Umbilical cord (tissue), 2 donors: ENCODE measurements around the gene TAX1BP1. TPM values are rescaled to one million over a fixed set of nuclear protein-coding genes. Genes with fewer than 3 reads are reported as not detected.
A peak's percentile ranks its signal among the peaks of the same experiment; 100 is the strongest.

Experiments
- DNase-seq: peaks from one replicate; pipeline ENCODE4 v3.0.0-alpha.2; 2015; ENCODE audit warnings: low spot score
- total RNA-seq: library from RNA; depleted of rRNA; stranded (reverse); fragments of >200 nt; gene quantifications from one replicate; pipeline ENCODE4 v1.2.3, GENCODE V29; 2014; ENCODE audit warnings: low replicate concordance; ENCODE audit not compliant: insufficient read depth

Gene TAX1BP1
- total RNA-seq, result 82.8 TPM

GRCh38 chr7:27739909-27740448 is at the start of gene TAX1BP1:
TAX1BP1 (plus strand) TSS chr7:27740162; CDS start chr7:27748525, 8,363 bp downstream.
- DNase-seq, result peak; percentile 98

DNA sequence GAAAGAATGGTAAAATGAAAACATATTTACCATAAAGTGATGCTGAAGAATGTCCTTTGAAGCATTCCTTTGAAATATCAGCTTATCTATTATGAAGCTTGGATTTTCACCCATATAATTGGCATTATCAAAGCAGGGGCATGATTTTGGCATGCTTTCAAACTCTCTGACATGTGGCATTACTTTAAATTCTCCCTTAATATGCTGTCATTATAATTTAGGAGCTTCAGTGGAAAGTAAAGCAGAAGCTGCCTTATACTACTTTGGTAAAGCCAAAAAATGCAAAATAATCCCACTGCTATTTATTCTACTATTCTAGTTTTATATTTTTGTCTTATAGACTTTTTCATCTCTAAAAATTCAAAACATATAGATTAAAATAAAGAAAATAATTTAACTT is 49.3 kb upstream of the TAX1BP1 start:
- DNase-seq, result no peak

GRCh38 chr7:27693794-27694193 is 46.2 kb upstream of the TAX1BP1 start:
- DNase-seq, result no peak

GRCh38 chr7:27695096-27695495 is 44.9 kb upstream of the TAX1BP1 start:
- DNase-seq, result no peak

DNA sequence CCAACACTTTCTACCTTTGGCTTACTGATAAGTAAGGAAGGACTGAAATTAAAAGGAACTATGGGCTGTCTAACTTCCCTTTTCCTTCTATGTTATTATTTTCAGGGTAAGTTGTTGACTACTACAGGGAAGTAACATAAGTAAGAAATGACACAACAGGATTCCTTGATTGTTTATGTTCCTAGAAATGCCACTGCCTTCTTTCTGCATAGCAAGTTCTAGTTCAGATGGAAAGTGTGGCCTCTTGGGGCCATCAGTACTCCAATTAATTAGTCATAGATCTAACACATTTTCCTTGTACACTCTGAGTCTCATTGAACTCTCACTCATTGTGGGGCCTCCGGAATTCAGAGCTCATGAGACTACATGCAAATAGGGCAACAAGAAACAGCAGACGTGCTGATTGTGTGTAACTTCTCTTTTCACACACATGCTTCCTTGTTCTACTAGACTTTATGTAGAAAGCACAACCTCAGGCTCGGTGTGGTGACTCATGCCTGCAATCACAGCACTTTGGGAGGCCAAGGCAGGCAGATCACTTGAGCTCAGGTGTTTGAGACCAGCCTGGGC is 42.0 kb upstream of the TAX1BP1 start:
- DNase-seq, result no peak

DNA sequence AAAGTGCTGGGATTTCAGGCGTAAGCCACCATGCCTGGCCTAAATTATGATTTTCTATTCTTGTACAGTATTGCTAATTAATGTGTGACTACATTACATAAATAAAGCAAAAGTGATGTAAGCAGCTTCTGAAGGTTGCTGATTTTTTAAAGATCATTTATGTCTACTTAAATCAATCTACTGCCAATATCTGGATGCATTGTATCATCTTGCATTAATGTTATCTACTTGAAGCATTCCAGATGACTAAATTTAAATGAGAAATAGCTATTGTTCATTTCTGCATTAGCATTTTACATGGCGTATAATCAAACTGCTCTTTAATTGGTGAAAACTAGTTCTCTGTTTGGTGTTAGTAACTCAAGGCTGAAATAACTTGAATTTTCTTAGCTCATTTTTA is 40.2 kb upstream of the TAX1BP1 start:
- no peak for DNase-seq

GRCh38 chr7:27700501-27700900 is 39.5 kb upstream of the TAX1BP1 start:
- no peak for DNase-seq

DNA sequence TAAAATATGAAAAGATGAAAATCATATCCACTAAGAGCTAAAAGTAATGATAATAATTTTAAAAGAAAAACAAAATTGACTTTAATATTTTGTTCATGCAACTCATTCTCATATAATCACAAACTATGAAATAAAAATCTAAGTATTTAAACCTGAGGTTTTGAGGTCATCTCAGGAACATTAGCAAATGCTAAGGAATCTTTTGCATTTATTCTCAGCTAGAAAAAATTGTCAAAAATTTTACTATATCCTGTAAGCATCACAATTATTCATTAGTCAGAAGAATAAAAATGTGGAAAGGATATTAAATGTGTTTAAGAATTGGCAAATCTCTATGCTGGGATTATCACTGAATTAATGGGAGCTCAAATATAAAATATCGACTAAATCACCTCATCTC is 36.8 kb upstream of the TAX1BP1 start:
- DNase-seq, result no peak

GRCh38 chr7:27704422-27705199 is 35.4 kb upstream of the TAX1BP1 start:
- peak; percentile 22 for DNase-seq

GRCh38 chr7:27705200-27705594 is 34.8 kb upstream of the TAX1BP1 start:
- DNase-seq, result no peak

DNA sequence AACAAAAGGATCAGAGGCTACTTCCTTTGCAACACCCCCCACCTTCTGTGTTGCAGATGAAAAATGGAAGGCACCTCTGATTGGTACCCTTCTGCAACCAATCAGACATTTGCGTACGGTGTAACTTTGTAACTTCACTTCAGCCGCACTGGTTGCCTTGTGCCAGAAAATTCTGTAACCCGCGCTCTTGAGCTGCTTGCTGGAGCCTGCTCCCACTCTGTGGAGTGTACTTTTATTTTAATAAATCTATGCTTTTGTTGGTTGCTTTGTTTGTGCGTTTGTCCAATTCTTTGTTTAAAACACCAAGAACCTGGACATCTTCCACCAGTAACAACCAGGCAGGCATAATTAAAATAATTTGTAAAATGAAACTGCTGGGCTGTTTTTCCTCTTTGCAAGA is 31.5 kb upstream of the TAX1BP1 start:
- DNase-seq, result no peak

- peak; percentile 76 for DNase-seq
These were observed 30.6 kb upstream of the TAX1BP1 start for GRCh38 chr7:27709137-27710075.

GRCh38 chr7:27712217-27712616 is 27.7 kb upstream of the TAX1BP1 start:
- no peak for DNase-seq

GRCh38 chr7:27714831-27715444 is 25.0 kb upstream of the TAX1BP1 start:
- peak; percentile 50 for DNase-seq

DNA sequence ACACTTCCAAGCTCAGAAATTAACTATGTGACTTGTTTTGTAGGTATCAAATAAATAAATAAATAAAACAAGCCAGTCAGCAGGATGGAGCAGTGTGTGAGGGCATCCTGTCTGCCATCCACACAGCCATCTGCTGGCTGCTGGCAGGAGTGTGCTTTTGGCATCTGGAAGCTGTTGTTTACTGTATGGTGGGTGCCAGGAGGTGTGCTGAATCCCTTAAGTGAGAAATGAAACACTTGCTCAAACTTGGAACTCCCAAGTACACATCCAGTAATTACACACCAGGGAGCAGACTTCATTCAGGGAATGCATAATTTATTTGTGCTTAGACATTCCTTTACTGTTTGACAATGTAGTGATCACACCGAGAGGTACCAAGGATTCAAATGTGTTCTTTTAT is 16.9 kb upstream of the TAX1BP1 start:
- no peak for DNase-seq

- DNase-seq, result no peak
These were observed 12.9 kb upstream of the TAX1BP1 start for GRCh38 chr7:27727058-27727457.

- no peak for DNase-seq
These were observed 9.8 kb upstream of the TAX1BP1 start for GRCh38 chr7:27730112-27730511.

- no peak for DNase-seq
These were observed 5.4 kb upstream of the TAX1BP1 start for GRCh38 chr7:27734583-27734982.

GRCh38 chr7:27735165-27735564 is 4.8 kb upstream of the TAX1BP1 start:
- no peak for DNase-seq

GRCh38 chr7:27735831-27736230 is 4.1 kb upstream of the TAX1BP1 start:
- DNase-seq, result no peak

GRCh38 chr7:27737178-27737577 is 2.8 kb upstream of the TAX1BP1 start:
- no peak for DNase-seq

GRCh38 chr7:27737616-27738015 is 2.3 kb upstream of the TAX1BP1 start:
- DNase-seq, result no peak
